ENCODE data around the gene PTMA. TPM values are rescaled to one million over a fixed set of nuclear protein-coding genes. Genes with fewer than 3 reads are reported as not detected.

PTMA gene
- total RNA-seq, 1 donor from 2014 or later: 745 TPM

DNA sequence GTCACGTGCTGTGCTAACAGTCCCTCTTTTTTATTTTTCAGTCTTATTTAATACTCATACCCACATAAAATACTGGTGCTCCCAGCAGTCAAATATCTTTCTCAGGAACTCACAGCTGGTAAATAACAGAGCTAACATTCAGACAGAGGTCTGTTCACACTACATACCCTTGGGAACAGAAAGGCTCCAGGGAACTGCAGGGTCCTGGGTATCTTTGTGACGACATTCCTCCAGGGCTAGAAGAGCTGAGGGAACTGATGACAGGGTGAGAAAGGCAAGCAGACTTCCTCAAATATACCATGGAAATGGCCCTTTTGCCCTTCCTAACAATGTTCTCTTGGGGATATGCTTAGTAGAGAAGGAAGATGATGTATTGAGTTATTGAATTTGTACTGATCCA lies 53.4 kb downstream of the PTMA start:
- no peak overlapping the region for H3K27ac ChIP-seq
- no peak for TF ChIP-seq CTCF (IDR thresholded peaks at IDR 0.05)

More for the DNA sequence above, 53.4 kb downstream of the PTMA start:
- DNase-seq (ENCODE audit: low spot score in 2 of 2): no peak
- intact Hi-C loops (cut with DNase I): no loop called here
- H3K36me3 ChIP-seq: no peaks in the 10 kb centered on the region
- no peaks in the 10 kb centered on the region for H3K27me3 ChIP-seq
- no peaks in the 10 kb centered on the region for H3K9me3 ChIP-seq
- no peaks in the 10 kb centered on the region for H3K4me1 ChIP-seq
- no peak overlapping the region for H3K4me3 ChIP-seq

Other genes starting within 250 kb of the PTMA start
- gene NCL, start 244.0 kb upstream of the PTMA start, total RNA-seq: 136 TPM
- 1.8 TPM for gene NMUR1, start 178.1 kb upstream of the PTMA start, total RNA-seq
- gene TEX44, start 115.7 kb upstream of the PTMA start, total RNA-seq: not detected
- gene PDE6D, start 72.8 kb downstream of the PTMA start, total RNA-seq: 34.1 TPM
- gene COPS7B, start 77.9 kb downstream of the PTMA start, total RNA-seq: 28.9 TPM
- not detected for gene NPPC, start 217.9 kb downstream of the PTMA start, total RNA-seq

All from ascending aorta (tissue), 2 donors.